ENCODE measurements around the gene CUL7.
A peak's percentile ranks its signal among the peaks of the same experiment; 100 is the strongest.
"Not testable (repeated sequence)": the region's sequence is repeated elsewhere in the genome, so short reads cannot be mapped to it uniquely, and the experiment has no call there.

The CUL7 gene

DNA sequence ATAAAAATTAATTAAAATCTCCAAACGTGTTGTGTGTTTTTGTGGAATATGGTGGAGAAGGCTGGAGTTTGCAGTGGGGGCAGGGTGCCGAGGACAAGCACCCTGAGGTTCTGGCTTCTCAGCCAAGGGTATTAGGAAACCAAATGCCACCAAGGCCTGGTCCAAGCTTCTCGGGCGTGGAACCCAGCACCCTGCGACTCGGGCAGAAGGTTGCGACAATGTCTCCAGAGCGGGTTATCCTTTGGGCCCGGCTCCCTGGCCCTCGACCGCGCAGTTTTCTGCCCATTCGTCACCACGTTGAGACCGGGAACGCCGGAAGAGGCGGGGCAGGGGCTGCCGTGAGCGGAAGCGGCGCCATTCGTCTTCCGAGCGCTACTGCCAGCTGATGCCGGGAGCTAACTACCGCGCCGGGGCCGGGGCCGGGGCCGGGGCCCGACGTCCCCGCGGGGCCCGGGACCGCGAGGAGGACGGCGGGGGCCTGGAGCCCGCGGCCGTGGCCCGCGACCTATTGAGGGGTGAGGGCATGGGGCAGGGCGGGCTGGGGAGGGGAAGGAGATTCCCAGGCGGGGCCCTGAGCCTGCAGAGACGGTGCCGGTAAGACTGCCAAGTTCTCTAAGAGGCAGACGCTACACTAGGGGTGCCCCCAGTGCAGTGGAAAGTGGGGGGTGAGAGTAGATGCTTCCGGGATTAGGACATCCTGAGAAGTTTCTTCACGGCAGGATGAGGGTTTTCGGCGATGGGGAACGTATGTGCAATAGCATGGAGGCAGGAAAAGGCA, 32.2 kb downstream of the CUL7 start, which contains the start of gene RRP36:
Gene RRP36, plus strand, starts transcription at position 354 of the 778 bp plus-strand sequence. Its CDS starts 32 bp downstream, at position 386.
- intact Hi-C loops (cut with DNase I) = no loop called here
- peak; percentile 69 to 98 (median 84) for DNase-seq

DNA sequence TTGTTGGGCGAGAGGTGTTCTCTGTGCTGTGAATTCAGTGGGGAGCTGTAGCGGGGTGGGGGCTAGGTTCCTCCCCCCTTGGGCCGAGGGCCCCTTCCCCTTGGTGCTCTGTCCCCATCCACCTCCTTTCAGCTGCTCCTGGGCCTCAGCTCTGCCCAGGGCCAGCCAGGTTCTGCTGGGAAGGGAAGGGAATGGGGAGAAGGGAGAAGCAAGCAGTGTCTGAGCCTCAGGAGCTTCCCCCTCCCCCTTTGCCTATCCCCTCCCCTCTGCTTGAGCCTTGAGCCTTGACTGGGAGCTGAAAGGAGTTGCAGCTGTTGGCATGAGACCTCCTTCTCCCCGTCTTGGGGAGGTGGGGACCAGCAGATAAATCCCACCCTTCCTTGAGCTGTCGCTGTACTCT, 32.8 kb downstream of the CUL7 start:
- peak in 2 of 10 donors; percentile 16 to 54 for DNase-seq
- intact Hi-C loops (cut with DNase I) = no loop called here

DNA sequence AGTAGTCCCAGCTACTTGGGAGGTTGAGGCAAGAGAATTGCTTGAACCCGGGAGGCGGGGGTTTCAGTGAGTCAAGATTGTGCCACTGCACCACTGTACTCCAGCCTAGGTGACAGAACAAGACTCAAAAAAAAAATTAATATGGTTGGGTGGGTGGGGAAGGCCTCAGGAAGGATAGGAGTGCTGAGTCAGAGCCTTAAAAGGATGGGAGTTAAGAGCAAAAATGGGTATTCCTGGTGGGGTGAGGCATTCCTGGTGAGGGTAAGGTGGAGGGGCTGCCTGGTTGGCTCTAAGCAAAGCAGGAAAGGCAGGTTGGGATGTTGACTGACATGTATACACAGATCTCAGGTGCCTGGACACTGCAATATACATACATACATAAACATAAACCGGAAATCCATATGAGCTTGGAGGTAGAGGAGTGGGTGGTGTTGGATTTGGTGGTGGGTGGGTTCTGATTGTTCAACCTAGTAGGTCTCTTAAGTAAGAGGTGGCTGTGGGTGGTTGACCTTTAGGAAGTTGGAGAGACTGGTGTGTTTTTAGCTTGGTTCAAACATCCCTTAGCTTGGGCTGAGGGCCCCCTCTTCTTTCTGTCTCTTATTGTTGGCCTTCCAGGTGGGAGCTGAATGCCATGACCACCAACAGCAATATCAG, 33.5 kb downstream of the CUL7 start:
- intact Hi-C loops (cut with DNase I) = no loop called here
- peak in 1 of 10 donors; percentile 12 for DNase-seq

DNA sequence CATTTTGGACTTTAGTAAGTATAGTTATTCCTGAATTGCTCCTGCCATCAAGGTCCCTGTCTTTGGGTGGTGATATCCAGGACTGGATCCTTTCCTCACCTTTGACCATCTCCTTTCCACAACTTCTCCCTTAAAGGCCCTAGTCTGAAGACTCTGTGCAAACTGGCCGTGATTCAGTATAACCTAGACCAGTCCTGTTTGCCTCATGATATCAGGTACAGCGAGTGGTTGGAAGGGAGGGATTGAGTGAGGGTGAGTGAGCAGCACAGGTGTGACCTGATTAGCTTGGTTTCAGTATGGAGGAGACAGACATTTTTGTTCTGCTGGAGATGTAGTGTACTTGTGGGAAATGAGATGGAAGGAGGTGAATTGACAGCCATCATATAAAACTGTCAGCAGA, 34.5 kb downstream of the CUL7 start:
- intact Hi-C loops (cut with DNase I) = loop anchor here (10.0 kb wide), 1 partner anchor 156 kb away; the partner anchor contains the start of gene SRF
- no peak for DNase-seq

DNA sequence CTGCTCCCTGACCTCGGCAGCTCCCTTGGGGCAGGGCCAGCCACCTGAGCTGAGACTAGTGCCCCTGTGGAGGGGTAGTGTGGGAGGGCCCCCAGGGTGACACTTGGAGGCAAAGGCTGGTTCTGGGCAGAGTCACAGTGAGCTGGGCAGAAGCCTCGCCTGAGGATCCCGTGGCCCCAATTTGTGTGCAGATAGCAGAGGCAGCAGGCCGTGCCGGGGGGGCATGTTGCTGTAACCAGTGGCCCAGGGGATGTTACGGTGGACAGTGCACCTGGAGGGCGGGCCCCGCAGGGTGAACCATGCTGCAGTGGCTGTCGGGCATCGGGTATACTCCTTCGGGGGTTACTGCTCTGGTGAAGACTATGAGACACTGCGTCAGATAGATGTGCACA, 36.7 kb downstream of the CUL7 start:
- intact Hi-C loops (cut with DNase I) = loop anchor here (10.0 kb wide), 1 partner anchor 158 kb away; the partner anchor contains the start of gene SRF
- DNase-seq = peak in 2 of 10 donors; percentile 61 to 67

DNA sequence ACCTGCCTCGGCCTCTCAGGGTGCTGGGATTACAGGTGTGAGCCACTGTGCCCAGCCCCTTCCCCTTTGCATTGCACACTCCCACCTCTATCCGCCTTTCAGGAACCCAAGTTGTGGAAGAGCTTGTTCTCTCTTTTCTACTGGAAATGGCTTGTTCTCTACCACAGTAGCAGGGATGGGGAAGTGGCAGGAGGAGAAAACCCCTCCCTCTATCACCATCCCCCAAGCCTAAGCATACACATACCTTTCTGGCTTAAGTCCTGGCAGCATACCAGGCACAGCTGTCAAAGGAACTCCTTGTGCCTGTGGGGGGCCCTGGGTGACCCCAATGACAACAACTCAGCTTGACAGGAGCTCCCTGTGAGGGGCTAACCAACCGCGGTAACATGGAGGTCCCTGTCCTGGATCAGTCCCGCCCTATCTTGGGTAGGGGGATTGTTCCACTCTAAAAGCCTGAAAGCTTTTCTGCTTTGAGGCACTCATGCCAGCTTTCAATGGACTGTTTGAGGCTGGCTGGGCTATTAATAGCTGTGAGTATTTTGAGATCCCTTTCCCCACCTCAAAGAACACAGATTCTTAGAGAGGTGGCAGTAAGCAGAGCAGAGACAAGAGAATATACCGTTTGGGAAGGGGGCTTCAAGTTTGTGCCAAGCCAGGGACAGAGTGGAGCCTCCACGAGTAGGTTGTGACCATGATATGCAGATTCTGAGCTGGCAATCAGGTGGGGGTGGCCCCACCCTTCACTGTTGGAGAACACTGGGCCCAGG, 37.3 kb downstream of the CUL7 start:
- DNase-seq = peak in 1 of 10 donors; percentile 64
- intact Hi-C loops (cut with DNase I) = loop anchor here (10.0 kb wide), 1 partner anchor 158 kb away; the partner anchor contains the start of gene SRF

DNA sequence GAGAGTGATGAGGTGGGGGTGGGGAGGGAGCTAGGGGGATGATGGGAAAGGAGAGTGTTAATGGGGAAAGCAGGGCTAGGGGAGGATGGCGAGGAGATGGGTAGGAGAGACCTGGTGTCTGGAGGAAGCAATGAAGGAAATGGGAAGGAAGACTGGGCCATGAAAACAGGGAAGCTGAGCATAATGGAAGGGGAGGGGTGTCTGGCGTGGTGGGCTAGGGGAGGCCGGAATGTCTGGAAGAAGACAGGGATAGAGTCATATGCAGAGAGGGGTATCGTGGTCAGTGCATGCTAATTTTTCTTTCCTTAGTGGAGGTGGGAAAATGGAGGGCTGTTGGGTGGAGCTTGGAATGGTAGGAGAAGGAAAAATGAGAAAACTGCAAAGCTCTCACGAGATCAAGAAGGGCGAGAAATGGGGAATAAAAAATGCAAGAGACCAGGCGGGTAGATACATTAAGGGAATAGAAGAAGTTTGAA, 39.2 kb downstream of the CUL7 start:
- intact Hi-C loops (cut with DNase I) = loop anchor here (5.0 to 10.0 kb wide), 2 partner anchors 82 to 160 kb away; partner anchors contain the start of gene SRF

DNA sequence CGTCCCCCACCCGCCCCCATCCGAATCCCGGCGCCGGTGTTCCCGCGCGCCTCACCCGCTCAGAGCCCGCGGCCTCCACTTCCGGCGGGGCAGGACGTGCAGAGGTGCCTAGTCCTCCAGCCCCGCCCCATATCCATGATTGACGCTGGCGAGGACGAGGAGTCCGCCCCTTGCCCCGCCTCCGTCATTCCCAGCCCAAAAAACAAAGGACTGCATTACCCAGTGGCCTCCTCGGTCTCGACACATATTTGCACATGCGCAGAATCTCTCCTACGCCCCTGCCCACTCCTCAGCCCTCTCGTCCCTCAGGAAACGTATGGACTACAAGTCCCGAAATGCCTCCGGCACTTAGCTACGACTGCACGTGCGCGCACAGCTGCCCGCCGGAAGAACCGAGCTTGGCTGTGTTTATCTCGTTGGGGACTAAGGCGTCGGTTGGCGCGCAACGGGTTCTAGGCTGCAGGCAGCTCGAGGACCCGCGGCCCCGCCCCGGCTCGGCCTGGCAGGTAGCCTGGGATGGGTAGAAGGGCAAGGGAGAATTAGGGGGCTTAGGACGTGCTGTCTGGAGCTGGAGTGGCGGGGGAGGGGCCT, 39.7 kb downstream of the CUL7 start, which contains the start of the genes KLHDC3 and MEA1:
Gene KLHDC3, plus strand, starts transcription at position 407 of the 591 bp plus-strand sequence. CDS start 2,944 bp downstream, outside the sequence.
Gene MEA1, minus strand, starts transcription at position 104 of the 591 bp plus-strand sequence. CDS start 133 bp downstream, outside the sequence.
- DNase-seq = peak; percentile 99 to 100 (median 100)
- intact Hi-C loops (cut with DNase I) = loop anchor here (5.0 to 10.0 kb wide), 2 partner anchors 82 to 161 kb away; partner anchors contain the start of gene SRF

More for the DNA sequence above, 39.2 kb downstream of the CUL7 start:
- DNase-seq = no peak

DNA sequence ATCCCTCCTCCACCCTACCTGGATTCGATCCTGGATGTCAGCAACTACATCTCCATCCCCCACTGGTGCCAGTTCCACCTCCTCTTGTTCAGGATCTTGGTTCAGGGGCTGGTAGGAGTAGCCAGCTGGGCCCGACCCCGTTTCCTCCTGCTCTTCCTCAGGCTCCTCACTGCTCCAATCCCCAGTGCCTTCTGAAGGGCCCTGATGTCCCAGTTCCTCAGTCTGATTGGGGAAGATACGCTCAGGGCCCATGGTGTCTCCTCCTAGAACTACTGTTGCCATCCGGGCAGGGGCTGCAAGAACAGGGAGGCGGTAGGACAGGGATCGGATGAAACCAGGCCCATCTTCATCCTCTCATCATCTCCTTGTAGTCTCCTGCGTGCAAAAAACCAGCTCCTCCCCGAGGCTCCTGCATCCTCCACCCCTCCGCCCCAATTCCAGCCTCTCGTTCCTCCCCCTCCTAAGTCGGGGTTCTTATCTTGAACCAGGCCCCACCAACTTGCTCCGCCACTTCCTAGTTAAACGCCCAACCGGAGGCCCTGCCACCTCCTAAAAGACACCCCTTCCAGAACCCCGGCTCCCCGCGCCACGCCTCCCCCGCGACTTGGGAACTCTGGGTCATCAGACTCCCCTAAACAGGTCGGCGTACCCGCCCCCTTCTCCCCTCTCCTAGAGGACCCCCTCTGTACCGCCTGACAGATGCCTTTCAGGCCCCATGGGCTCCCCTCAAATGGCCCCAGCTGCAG, 40.4 kb downstream of the CUL7 start:
- intact Hi-C loops (cut with DNase I) = loop anchor here (5.0 to 10.0 kb wide), 2 partner anchors 81 to 162 kb away; partner anchors contain the start of gene SRF
- DNase-seq = peak in 1 of 10 donors; percentile 11

DNA sequence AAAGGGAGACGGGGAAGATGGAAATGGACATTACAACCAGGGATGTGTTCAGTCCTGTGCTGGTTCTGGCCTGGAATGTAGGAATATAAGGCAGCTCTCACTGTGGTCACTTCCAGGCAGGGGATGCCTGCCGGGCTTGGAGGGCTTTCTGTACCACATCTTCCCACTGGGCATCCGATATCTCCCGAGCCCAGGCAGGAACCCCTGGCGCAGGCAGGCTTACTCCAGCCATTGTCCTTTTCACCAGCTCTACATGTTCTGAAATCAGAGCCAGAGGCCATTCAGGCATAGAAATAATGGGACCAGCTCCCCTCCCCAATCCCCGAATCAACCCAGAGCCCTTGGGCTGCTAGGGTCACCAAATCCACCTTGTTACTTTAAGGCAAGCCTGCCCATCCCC, 41.3 kb downstream of the CUL7 start:
- peak in 2 of 10 donors; percentile 43 to 69 for DNase-seq
- intact Hi-C loops (cut with DNase I) = loop anchor here (5.0 to 10.0 kb wide), 2 partner anchors 80 to 162 kb away; partner anchors contain the start of gene SRF

DNA sequence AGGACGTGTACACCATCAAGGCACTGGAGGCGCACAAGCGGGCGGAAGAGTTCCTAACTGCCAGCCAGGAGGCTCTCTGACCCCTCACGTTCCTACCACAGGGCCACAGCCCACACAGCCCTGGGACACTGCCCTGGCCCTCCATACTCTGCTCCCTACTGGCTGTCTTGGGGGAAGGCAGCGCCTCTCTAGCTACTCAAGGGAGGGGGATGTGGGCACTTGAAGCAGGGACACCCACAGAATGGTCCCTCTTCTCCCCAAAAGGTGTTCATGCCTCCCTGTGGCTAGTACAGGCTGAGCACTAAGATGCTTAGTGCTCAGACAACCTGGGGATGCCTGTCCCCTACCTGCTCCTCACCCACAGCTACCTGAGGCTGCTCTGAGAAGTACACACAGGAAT, 42.4 kb downstream of the CUL7 start:
- intact Hi-C loops (cut with DNase I) = loop anchor here (5.0 to 10.0 kb wide), 2 partner anchors 79 to 164 kb away; partner anchors contain the start of gene SRF
- peak in 2 of 10 donors; percentile 43 to 61 for DNase-seq

DNA sequence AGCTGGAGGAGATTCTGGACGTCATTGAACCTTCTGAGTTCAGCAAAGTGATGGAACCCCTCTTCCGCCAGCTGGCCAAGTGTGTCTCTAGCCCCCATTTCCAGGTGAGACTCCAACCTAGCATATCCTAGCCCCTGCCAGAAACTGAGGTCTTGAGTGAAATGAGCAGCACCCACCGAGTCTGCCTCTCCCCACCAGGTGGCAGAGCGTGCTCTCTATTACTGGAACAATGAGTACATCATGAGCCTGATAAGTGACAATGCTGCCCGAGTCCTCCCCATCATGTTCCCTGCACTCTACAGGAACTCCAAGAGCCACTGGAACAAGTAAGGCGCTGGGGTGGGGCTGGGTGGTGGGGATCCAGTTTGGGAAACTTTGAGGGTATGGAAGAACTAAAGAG, 44.5 kb downstream of the CUL7 start:
- DNase-seq = peak in 5 of 10 donors; percentile 28 to 89 (median 54)
- intact Hi-C loops (cut with DNase I) = no loop called here

DNA sequence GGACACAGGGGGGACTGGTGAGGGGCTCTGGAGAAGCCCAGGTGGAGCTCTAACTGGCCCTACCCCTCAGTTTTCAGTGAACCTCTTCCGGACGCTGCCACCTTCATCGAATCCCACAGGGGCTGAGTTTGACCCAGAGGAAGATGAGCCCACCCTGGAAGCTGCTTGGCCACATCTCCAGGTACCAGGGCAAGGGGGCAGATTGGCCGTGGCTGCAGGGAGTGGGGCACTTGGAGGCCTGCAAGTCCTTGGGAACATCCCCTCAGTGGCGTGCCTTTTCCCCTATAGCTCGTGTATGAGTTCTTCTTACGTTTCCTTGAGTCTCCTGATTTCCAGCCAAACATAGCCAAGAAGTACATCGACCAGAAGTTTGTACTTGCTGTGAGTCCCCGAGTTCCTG, 46.5 kb downstream of the CUL7 start:
- intact Hi-C loops (cut with DNase I) = no loop called here
- DNase-seq = peak in 2 of 10 donors; percentile 29 to 52

DNA sequence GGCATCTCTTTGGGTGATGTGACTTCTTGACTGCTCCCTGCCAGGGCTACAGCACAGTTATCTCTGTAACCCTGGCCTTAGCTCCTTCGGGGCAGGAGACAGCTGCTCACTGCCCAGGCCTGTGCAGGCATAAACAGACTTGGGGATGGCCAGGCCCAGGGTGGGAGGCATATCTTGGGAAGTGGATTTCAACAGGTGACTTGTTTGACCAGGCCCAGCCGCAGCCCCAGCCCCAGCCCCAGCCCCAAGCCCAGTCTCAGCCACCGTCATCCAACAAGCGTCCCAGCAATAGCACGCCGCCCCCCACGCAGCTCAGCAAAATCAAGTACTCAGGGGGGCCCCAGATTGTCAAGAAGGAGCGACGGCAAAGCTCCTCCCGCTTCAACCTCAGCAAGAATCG, 47.4 kb downstream of the CUL7 start:
- intact Hi-C loops (cut with DNase I) = no loop called here
- DNase-seq = peak in 2 of 10 donors; percentile 24 to 79

DNA sequence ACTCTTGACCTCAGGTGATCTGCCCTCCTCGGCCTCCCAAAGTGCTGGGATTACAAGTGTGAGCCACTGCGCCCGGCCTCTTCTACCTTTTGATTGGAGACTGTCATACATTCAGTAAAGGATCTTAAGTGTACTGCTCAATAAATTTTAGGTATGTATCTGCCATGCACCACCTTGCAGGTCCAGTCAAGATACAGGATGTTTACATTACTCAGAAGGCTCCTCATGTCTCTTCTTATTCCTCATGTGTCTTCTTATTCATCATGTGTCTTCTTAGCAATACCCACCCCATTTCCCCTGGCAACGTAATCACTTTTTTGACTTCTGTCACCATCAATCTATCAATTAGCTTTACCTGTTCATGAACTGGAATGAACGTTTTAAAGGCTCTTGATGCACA, 47.8 kb downstream of the CUL7 start:
- intact Hi-C loops (cut with DNase I) = no loop called here
- DNase-seq = peak in 2 of 10 donors; percentile 24 to 31

DNA sequence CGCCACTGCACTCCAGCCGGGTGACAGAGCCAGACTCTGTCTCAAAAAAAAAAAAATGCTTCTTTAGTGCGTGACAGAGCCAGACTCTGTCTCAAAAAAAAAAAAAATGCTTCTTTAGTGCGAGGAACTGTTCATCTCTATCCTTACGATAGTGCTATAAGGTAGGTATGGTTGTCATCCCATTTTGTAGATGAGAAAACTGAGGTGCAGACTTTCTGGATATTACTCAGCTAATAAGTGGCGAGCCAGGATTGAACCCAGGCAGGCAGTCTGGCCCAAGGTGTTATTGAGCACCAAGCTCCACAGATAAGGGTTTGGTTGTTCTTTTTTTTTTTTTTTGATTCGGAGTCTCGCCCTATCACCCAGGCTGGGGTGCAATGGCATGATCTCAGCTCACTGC, 51.8 kb downstream of the CUL7 start:
- intact Hi-C loops (cut with DNase I) = no loop called here
- peak in 1 of 10 donors; percentile 9 for DNase-seq

DNA sequence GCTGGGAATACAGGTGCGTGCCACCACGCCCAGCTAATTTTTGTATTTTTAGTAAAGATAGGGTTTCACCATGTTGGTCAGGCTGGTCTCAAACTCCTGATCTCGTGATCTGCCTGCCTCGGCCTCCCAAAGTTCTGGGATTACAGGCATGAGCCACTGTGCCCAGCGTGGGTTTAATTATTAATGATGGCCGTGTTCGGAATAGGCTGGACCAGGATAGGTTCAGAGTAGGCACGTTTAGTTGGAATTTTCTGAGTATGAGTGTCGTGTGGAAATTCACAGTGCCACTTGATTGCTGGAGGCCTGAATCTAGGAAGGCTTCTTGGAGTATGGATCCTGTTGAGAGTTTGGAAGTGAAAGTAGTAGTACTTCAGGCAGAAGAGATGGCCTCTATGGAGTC, 55.4 kb downstream of the CUL7 start:
- DNase-seq = peak in 1 of 10 donors; percentile 8
- intact Hi-C loops (cut with DNase I) = not testable (repeated sequence)

DNA sequence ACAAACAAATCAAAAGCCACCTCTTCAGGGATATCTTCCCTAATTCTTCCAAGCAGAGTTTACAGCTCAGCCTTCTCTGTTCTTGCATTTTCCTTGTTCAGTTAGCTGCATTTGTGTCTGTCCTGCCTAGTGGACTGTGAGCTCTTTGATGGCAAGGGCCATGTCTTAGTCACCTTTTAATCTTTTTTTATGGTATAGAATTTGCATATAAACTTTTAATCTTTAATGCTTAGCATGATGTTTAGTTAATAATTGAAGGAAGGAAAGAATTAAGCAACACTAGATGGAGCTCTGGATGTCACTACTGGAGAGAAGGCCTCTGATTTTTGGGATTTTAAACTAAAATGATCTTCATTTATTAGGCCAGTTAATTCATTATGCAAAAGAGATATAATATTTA, 57.1 kb downstream of the CUL7 start:
- intact Hi-C loops (cut with DNase I) = no loop called here
- DNase-seq = peak in 1 of 10 donors; percentile 16

DNA sequence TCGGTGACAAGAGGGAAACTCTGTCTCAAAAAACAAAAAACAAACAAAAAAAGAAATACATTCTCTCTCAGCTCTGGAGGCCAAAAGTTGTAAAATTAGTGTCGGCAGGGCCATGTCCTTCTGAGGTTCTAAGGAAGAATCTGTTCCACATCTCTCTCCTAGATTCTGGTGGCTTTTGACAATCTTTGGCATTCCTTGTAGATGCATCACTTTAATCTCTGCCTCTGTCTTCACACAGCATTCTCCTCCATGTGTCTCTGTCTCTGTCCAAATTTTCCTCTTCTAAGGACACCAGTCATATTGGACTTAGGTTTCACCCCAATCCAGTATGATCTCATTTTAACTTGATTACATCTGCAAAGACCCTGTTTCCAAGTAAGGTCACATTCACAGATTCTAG, 60.2 kb downstream of the CUL7 start:
- intact Hi-C loops (cut with DNase I) = no loop called here

More for the DNA sequence above, 60.2 kb downstream of the CUL7 start:
- no peak for DNase-seq
